GM18502 (cell line): Measurements from ENCODE around the gene BLNK.
"Not testable (repeated sequence)": the region's sequence is repeated elsewhere in the genome, so short reads cannot be mapped to it uniquely, and the experiment has no call there.

ENCODE experiments used
- ATAC-seq: cut with Tn5 transposase; IDR thresholded peaks from one replicate; pipeline ENCODE4 v1.9.1; 2021; ENCODE audit warnings: mild to moderate bottlenecking; ENCODE audit not compliant: unreplicated experiment, poor library complexity

The BLNK gene

DNA sequence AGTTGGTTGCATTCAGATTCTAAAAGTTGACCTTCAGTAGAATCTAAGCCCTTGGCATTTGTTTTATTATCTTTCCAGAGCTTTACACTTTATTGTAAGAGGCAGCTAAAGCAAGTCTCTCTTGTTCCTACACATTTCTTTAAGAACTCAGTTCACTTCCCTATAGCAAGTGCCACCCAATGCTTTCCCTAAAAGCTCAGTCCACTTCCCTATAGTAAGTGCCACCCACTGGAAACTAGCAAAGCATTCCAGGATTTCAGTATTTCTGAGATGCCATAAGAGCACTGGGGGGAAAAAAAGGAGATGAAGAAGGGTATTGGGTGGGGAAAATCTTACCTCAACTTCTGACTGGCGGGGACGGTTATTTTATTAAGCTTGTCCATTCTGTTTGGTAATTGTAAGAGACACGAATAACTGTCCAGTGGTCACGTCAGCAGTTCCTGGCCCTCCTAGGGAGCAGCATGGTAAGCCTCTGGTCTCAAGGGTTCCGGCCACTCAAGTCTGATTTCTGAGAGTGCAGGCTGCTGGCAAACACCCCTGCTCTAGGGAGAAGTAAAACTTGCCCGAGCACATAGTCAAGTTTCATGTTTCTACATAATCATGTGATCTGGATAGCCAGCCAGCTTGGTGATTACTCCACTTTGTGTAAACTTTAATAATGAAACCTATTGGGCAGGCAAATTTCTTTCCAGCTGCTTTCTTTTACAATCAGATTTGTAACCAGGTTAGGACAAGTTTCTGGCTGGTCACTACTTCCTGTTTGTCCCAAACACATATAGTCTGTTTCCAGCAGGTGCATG lies at the start of gene BLNK:
Gene BLNK, minus strand, starts transcription at position 554 of the 800 bp plus-strand sequence. Its CDS starts 171 bp downstream, at position 383.
- ATAC-seq, result peak; percentile 69

DNA sequence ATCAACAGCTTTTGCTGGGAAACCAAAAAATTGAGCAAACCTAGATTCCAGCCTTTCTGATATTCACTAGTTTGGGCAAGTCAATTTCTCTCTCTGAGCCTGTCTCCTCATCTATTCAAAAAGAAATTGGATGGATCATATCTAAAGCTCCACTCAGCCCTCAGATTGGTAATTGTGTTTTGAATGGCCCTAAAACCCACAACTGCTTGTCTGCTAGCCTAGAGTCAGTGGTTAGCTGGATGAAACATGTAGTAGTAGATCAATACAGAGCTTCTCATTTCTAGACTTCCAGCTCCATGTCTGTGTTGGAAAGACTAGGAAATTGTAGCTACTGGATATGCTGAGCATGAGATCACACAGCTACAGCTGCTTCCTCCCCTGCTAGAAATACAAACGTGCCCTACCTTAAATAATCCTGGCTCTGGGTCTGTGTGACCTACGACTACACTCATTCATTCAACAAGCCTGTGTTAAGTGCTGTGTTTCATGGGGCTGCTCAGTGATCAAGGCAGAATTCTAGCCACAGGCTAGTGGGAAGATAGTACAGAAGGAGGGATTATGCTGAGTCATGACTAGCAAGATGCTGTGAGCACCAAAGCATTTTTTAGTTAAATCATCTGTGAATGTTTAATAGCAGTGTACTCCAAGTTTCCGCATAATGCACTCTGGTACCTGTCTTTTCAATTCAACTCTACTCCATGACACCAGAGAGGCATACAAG lies 48.5 kb upstream of the BLNK start:
- no peak for ATAC-seq

- no peak for ATAC-seq
These were observed 45.9 kb upstream of the BLNK start for GRCh38 chr10:96317067-96317833.

DNA sequence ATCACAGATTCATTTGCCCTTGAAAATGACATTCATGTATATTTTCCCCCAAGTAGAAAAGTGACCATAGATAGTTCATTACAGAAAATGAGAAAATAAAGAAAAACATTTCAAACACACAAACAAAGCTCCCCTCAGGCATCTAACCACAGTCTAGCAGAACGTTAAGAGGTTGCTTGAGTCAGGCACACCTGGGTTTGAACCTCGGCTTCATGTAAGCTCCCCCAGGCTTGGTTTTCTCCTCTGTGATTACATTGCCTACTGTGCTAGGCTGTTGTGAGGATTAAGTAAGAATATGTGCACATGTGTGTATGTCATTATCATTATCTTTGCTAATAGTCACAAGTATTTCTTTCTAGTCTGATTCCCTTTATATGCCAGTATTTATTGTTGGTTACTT lies 42.0 kb upstream of the BLNK start:
- ATAC-seq, result no peak

DNA sequence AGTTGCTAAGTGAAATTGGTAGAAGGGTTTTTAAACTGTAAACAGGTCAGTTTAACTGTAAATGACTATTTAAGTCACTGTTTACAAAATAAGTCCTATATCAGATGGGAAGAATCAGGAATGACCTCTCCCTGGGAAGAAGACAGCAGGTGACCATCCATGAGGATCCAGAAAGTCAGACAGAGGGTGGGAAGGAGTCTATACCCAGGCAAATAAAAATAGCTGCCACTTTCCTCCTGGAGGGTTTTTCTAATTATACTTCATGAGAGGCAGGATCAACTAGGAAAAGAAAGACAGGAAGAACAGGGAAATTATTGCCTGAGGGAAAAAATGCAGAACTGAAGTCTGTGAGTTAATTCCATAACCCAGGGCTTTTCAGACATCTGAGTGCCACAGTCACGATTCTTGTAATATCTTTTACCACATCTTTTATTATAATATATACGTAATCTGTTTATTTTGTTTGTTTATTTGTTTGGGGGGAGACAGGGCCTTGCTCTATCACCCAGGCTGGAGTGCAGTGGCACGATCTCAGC lies 39.9 kb upstream of the BLNK start:
- no peak for ATAC-seq

DNA sequence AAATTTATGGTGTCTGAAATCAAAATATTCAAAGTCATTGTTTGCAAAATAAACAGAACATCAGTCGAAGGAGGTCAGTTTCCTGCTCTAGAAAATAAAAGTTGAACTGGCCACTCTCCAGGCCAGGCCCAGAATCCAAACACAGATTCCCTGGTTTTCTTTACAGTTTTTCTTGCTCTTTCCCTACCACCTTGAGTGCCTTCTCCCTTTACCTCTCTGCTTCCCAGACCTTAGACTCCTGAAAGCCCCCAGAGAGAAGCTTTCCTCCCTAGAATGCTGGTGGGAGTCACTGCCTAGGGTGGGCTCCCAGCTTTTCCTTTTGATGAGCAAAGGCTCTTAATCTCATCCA lies 38.9 kb upstream of the BLNK start:
- ATAC-seq, result no peak

- no peak for ATAC-seq
These were observed 38.4 kb upstream of the BLNK start for GRCh38 chr10:96309628-96310320.

DNA sequence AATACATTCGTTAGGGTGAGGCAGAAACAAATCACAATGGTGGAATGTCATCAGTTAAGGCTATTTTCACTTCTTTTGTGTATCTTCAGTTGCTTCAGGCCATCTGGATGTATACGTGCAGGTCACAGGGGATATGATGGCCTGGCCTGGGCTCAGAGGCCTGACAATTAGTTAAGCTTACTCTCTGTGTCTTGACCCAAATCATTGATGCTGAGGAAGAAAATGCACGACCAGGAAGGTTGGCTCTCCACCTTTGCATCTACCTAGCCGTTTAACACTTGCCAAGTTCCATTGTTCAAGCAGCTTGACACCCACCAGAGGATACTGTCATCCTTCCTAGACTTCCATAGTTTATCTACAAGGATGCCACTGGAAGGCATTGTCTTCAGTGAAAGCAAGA lies 37.5 kb upstream of the BLNK start:
- ATAC-seq, result not testable (repeated sequence)

- no peak for ATAC-seq
These were observed 35.1 kb upstream of the BLNK start for GRCh38 chr10:96306516-96306915.

- ATAC-seq, result no peak
These were observed 33.6 kb upstream of the BLNK start for GRCh38 chr10:96305019-96305418.

- ATAC-seq, result no peak
These were observed 32.9 kb upstream of the BLNK start, which contains the start of gene DNTT for GRCh38 chr10:96304230-96304629. TSS of gene DNTT (plus strand) at chr10:96304434. CDS start at chr10:96304498, 64 bp downstream.

DNA sequence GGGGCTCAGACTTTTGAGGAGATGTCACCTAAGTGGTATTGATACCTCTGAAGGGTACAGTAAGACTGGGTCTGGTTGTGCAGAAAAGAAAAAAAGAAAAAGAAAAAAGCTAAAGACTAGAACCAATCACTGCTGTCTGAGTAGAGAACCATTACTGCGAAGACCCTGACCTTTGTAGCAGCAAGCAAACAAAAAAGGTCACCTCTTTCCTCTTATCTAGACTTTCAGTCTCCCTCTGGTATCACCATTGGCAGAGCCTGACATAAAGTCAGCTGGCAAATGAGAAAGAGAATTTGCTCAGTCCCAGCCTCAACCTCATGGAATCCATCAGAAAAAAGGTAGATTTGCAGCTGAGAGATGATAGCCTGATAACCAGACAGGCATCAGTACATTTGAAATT lies 30.2 kb upstream of the BLNK start:
- no peak for ATAC-seq

- no peak for ATAC-seq
These were observed 28.0 kb upstream of the BLNK start for GRCh38 chr10:96299383-96299782.

DNA sequence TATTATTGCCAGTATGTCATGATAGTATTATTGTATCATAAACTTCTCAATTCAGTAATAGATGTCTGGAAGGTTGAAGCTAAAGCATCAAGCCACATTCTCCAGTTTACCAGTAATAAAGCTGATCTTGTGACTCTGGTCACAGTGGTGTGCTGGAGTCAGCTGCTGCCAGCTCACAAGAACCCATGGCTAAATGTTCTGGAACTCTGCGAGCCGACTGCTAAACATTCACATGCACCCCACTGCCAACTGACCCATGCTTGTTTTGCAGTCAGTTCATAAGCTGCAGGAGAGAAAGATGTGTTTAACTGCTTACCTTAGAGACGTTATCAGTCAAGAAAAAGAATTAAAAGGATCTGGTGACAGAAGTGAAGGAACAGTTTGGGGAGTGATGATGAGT lies 27.0 kb upstream of the BLNK start:
- ATAC-seq, result no peak

DNA sequence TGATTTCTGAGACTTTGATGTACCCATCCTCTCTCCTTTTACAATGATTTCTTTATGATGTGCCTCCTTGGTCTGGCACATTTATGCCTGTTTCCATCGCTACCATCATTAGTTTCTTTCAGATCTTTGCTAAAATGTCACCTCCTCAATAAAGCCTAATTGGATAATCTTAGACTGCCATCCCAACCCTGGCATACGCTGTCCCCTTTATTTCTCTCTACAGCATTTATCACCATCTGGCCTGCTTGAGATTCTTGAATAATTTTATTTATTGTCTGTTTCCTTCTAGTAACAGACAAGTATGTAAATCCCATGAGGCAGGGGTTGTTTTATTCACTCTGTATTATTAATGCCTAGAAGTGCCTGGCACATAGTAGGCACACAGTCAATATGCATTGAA lies 26.1 kb upstream of the BLNK start:
- no peak for ATAC-seq

DNA sequence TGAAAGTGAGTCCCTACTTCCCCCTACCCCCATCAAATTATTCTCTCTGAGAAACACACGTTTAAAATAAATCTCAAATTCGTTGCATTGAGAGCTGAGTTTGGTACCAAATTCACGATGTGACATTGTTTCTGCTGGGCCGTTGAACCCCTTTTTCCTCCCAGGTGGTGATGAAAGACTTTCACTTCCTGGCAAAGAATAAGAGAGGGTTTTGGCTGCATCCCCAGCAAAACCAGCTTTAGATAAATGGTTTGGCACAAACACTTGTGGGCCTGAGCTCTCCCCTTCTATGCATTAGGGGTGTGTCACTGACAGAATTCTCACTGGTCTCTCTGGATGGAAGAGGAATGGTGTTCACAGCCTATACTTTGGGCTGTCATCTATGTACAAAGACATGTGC lies 24.1 kb upstream of the BLNK start:
- no peak for ATAC-seq

DNA sequence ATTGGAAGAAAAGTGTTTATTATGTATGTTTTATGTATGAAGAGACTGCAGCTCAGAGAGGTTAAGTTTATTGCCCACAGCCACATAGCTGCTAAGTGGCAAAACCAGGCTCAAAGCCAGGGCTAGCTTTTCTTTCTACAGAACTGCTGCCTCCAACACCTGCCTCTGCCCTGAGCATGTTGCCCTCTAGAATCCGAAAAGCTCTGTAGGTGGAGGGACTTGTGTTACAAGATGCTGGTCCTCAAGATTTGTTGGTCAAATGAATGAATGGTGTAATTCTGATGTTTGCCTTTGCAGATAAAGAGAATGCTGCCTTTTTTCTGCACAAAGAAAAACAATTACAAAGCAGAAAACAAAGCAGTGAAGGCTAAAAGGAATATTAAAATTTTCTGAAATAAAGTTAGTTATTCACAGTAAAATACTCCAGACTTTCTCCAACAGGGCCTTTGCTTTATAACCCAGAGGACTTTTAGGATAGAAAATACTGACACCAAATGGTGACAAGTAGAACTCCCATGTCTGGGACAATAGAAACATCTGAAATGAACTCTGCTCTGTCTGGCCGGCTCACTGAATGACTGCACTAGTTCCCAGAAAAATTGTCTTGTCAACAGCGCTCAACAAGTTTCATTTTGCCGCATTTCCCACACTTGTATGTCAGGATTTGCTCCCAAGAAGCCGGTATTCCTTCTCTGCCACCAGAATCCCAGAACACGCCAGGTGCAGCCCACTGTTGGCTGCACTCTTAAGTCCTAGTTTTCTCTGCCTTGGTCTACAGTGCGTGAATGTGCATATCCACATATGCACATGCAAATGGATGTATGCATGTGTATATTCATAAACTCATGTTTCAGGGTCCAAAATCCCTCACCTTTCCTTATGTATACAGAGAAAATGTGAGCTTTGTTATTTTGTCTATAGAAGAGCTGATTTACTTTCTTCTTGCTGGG lies 21.9 kb upstream of the BLNK start:
- ATAC-seq, result peak; percentile 53

DNA sequence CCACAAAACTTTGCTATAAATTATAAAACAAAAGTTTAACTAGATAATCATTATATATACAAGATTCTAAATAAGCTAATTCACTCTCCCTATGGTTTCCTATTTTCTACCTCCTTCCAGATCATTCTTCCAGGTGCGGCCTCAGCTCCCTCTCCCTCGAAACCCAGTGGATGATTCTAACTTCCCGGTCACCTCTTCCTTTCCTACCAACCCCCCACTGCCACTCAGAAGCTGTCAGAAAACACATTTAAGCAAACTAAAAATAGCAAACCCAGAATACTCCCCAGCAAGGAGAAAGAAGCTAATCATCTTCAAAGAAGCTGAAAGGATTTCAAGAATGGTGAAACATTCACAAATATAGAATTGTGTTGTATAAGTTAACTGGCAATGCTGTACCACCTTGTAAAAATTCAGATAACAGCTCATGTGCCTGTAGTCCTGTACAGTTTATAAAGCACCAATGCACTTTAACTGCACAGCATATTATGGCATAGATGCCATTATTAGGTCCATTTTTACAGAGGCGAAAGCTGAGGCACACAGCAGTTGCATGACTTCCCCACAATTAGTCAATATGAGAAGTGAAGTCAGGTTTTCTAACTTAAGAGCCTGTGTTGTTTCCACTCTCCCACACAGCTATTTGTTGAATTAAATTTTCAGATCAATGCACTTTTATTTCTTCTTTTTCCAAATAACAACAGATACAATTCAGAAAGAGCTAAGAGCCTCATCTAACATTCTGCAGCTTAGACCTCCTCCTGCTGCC lies 19.2 kb upstream of the BLNK start:
- peak; percentile 28 for ATAC-seq
